Keratinocyte (primary cell): ENCODE measurements around the gene GAN.

Source experiments
- CTCF ChIP-seq, 3 experiments: IDR thresholded peaks in 1 of 3; conservative IDR thresholded peaks in 1 of 3; optimal IDR thresholded peaks in 1 of 3; 2 replicates in 2 of 3; 3 replicates in 1 of 3; pipeline versions ENCODE3 to v1.5.1; 2011; ENCODE audit warnings: low read length in 3 of 3, mild to moderate bottlenecking in 3 of 3, moderate library complexity in 2 of 3, control low read depth in 1 of 3, inconsistent platforms in 1 of 3; ENCODE audit not compliant: insufficient read depth in 2 of 3; ENCODE audit errors: extremely low read depth in 1 of 3
- EZH2 ChIP-seq: IDR thresholded peaks from one replicate; pipeline ENCODE4 v1.6.1; 2012; ENCODE audit warnings: inconsistent platforms, mild to moderate bottlenecking, low read length, moderate library complexity

- no peak for TF ChIP-seq CTCF (optimal IDR thresholded peaks at IDR 0.05 in 1 of 3, IDR thresholded peaks at IDR 0.05 in 1 of 3, conservative IDR thresholded peaks at IDR 0.05 in 1 of 3; ENCODE audit: extremely low read depth in 1 of 3, insufficient read depth in 2 of 3, low read length in 3 of 3)
- no peak for TF ChIP-seq EZH2
Observed at GRCh38 chr16:81399909-81400308, 85.1 kb downstream of the GAN start.
